HG03439 (cell line): ENCODE measurements around the gene EFCAB5.

Source experiments
- ATAC-seq: cut with Tn5 transposase; IDR thresholded peaks from one replicate; pipeline ENCODE4 v1.9.1; 2021; ENCODE audit warnings: mild to moderate bottlenecking, moderate library complexity; ENCODE audit not compliant: unreplicated experiment

The EFCAB5 gene

GRCh38 chr17:30153463-30153862 is 212.0 kb downstream of the EFCAB5 start:
- no peak for ATAC-seq

- ATAC-seq: no peak
These were observed 214.0 kb downstream of the EFCAB5 start for GRCh38 chr17:30155389-30155788.
